DMS53 (cell line): ENCODE measurements around the gene UTP15.

Experiments
- DNase-seq: peaks from one replicate; lab custom pipeline; 2025; lab: John Stamatoyannopoulos, UW

UTP15 gene

DNA sequence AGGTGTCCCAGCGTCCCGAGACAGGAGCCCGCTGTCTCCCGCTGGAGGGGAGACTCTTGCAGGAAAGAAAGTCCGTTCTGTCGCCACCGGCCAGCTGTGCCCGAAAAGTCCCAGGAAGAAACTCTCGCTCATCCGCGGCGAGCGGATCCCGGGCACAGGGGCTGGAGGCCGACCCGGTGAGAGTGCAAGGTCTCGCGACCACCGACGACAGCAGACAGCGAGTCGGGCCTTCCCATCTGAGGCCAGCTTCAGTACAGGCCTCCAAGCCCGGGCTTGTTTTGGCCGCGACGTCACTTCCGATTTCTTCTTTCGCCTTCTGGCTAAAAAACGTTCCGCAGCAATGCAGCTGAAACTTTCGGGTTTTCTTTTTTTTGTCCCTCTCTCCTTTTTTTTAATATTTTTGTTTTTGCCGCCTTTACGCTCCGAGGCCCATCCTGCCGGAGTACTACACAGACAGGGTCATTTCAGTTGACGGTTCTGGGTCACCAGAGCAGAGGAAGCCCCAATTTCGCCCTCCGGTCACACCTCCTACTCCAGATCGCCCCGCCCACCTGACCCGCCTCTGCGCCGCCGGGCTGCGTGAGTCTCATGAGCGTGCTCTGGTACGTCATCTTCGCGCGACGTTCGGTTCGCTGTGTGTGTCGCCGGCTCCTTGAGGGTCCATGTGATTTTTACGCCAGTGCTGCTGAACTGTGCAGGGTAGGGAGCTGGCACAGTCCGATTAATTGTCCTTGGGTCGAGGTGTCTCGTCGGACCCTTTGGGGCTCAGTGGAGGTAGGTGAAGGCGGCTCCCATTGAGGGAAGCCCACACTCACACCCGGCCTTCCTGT lies at the start of gene UTP15, which contains the start of gene ANKRA2:
Gene UTP15 (plus strand): TSS at position 605 of the 830 bp plus-strand sequence. CDS start 1,602 bp downstream, outside the sequence.
Gene ANKRA2 (minus strand): TSS at position 501 of the 830 bp plus-strand sequence. CDS start 2,758 bp downstream, outside the sequence.
- DNase-seq = peak; percentile 99

DNA sequence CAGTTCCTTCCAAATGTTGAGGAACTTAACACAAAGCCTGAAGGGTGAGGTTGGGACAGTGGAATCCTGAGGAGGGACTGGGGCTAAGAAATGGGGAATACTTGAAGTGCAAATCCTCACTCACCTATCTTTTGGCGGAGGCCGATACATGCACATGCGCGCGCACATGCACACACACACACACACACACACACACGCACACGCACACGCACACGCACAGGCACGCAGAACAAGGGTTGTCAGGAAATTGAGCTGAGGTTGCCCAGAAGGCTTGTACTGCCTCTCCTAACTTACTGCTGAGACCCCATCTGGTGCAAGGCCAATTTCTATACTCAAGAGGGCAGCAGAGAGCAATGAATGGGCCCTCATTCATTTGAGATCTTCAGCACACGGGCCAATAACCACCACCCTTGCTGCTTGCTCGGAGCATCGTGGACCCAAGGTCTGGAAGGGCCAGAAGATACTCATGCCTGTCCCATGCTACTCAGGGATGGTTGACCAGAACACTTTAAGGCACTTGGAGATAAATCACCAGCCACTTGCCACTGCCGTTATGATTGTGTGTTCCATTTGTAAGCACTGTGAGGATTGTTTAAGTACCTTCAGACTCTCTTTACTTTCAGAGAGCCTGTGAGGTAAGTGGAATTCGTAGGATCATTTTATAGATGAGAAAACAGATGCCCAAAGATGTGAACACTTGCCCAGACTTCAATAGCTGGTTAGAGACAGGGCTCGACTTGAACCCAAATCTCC lies 45.8 kb upstream of the UTP15 start:
- peak; percentile 92 for DNase-seq

GRCh38 chr5:73522989-73523388 lies 42.6 kb upstream of the UTP15 start:
- DNase-seq = no peak

GRCh38 chr5:73523861-73524260 lies 41.7 kb upstream of the UTP15 start:
- no peak for DNase-seq

DNA sequence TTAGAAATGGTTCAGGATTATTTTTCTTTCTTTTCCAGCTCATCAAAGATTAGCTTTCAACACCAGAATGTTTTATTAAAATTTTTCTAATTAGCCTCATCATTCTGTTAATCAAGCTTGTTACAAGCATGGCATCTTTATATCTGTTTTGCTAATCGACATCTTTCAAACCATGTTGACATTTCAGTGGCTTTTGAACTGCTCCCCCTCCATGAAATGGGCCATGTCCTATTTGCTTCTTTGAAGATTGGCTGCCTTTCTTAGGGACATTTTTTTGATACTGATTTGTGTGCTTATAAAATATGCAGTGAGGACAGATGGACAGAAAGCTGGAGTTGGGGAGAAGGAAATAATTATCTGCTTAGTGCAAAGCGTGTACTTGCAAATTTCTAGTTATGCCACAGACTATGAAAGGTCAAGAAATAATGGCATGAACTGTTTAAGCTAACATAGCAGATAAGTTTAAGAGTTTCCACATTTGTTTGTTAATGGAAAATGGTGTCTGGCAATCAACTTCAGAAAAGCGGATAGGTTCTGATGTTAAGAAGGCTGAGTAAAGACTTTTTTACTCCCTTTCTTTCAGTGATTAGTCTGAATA lies 39.8 kb upstream of the UTP15 start:
- no peak for DNase-seq

DNA sequence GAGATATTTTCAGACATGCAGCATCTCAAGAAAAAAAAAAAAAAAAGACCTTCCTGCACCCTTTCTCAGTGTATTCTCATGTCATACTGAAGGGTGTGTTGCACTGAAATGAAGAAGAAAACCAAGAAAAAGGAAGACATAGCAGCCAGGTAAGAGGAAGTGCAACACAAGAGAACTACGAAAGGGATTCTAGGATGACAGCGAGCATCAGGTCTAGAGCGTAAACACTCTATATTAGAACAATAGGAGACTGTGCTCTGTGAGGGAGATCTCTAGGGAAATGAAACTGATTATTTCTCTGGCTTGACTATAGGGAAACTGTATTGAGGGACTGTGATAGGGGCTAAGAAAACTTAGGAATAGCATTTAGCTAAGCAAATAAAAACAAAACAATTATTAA lies 37.3 kb upstream of the UTP15 start:
- no peak for DNase-seq

DNA sequence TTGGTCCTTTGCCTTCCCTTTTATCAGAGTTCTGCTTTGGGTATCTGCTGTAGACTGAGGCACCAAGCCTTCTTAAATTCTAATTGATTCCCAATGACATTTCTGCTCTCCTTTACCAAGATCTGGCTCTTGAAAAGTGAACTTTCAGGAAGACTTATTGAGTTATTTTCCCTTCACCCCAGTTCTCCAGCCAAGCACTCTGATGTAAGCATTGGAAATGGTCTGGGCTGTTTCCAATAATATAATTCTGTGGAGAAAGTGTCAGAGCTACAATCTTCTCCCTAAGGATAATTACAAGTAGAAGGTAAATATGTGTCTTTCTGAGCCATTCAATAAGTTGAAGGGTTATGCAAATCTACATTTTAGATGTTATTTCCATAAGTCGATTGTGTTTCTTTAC lies 36.5 kb upstream of the UTP15 start:
- DNase-seq = no peak

DNA sequence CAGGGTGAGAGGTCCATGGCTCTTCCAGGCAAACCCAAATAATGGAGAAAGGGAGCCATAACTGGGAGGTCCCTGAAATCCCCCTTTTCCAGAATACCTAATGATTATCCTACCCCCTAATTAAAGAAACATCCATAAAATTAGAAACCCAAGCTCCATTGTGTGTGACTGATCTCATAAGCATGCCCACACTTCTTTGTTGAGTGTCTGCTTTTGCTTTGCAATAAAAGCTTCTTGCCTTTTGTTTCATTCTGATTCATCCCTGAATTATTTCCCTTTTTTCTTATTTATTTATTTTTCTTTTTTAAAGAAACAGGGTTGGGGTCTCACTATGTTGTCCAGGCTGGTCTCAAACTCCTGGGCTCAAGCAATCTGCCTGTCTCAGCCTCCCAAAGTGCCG lies 34.2 kb upstream of the UTP15 start:
- DNase-seq = no peak

DNA sequence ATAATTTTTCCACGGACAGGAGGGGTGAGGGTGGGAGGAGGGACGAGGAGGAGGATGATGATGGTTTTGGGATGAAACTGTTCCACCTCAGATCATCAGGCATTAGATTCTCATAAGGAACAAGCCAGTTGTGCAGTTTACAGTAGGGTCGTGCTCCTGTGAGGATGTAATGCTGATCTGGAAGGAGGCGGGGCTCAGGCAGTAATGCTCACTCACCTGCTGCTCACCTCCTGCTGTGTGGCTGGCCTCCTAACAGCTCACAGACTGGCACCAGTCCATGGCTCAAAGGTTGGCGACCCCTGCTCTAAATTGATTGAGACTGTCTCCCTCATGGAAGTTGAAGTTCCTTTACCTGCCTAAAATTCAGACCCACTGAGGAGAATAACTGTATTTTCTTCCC lies 33.3 kb upstream of the UTP15 start:
- DNase-seq = no peak

GRCh38 chr5:73534011-73534644 lies 31.4 kb upstream of the UTP15 start:
- DNase-seq = no peak

GRCh38 chr5:73534971-73535370 lies 30.6 kb upstream of the UTP15 start:
- DNase-seq = no peak

DNA sequence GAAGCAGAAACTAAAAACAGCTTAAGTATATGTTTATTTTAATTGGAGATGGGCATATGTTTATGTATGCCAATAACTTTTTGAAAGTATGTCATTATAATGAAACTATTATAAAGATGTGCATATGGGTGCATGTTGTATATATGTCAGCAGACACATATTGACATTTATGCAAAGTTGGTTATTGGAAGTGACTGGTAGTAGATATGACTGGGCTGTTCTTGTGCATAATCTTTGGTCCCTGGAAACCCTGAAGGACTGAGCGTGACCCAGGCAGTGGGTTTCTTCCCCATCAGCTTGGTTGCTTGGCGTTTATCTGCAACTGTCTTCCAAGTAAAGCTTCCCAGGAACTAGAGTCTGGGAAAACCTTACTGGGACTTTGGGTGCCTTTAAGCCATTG lies 25.8 kb upstream of the UTP15 start:
- no peak for DNase-seq

DNA sequence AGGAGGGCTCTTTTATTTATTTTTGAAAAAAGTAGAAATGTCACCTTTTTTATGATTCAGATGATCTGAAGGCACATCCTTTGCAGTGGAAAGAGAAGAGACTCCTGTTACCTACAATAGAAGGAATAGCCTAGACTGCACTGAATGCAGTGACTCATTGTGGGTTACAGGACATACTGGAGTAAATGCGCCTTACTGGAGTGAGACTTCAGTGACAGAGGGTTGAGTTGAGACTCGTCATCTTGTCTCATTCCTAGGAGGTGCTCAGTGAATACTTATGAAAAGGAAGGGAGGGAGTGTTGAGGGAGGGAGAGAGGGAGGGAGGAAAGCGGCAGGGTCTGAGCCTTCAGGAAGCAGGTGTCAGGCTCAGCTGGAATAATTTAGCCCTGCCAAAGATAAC lies 25.4 kb upstream of the UTP15 start:
- peak; percentile 67 for DNase-seq

GRCh38 chr5:73542020-73542419 lies 23.5 kb upstream of the UTP15 start:
- peak; percentile 41 for DNase-seq

GRCh38 chr5:73544429-73545402 lies 20.8 kb upstream of the UTP15 start:
- peak; percentile 99 for DNase-seq

- DNase-seq = peak; percentile 53
Measured at GRCh38 chr5:73545403-73545779, 20.2 kb upstream of the UTP15 start.

GRCh38 chr5:73550016-73550415 lies 15.5 kb upstream of the UTP15 start:
- no peak for DNase-seq

GRCh38 chr5:73552642-73553041 lies 12.9 kb upstream of the UTP15 start:
- DNase-seq = no peak

- peak; percentile 53 for DNase-seq
Measured at GRCh38 chr5:73558950-73559349, 6.6 kb upstream of the UTP15 start.

DNA sequence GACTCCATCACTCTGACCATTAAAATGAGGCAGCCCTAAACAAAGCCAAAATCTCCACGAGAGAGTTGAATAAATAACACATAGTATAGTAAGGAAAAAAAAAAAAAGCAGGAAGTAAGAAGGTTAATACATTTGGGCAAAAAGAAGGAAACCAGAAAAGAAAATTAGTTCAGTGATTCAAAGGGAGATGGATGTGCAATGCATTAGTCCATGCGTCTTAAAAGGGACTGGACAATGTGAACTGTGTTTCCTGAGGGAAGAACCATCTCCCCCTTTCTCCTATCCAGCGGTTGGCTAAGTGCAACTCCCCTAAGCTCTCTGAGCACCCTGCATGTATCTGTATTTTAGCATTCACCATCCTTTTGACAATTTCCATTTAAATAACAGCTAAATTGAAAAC lies 1.5 kb upstream of the UTP15 start:
- peak; percentile 6 for DNase-seq

- no peak for DNase-seq
Measured at GRCh38 chr5:73564675-73565074, 868 bp upstream of the UTP15 start.
